UCSD-AML1 (cell line): ENCODE data around the gene ZBTB3.
"Not testable (repeated sequence)": the region's sequence is repeated elsewhere in the genome, so short reads cannot be mapped to it uniquely, and the experiment has no call there.

Source experiments
- DNase-seq: peaks from one replicate; lab custom pipeline; 2025; ENCODE audit not compliant: unreplicated experiment; lab: John Stamatoyannopoulos, UW

ZBTB3 gene

DNA sequence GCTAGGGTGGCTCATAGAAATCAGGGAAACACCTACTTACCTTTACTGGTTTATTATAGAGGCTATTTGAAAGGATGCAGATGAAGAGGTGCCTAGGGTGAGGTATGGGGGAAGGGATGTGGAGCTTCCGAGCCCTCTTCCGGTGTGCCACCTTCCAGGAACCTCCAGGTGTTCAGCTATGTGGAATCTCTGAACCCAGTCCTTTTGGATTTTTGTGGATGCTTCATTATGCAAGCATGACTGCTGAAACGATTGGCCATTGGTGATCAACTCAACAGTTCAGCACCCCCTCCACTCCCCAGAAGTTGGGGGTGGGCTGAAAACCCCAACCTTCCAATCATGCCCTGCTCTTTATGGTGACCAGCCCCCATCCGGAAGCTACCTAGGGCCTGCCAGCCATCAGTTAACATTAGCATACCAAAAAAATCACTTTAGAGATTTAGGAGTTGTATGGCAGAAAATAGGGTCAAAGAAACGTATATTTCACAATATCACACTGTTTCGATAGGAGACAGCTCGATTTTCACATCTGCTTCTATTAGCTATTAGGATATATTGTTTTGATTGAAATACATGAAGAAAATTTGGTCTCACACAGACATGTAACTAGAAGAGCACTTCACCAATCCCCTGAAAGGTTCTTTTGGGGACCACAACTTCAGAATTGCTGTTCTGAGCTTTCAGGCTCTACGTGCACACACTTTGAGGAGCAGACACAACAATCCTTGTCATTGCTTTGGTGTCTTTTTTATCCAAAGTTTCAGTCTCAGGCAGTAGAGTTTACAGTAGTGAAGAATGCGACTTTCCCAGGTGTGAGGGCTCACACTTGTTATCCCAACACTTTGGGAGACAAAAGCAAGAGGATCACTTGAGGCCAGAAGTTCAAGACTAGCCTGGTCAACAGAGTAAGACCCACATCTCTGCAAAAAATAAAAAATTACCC lies 4.2 kb upstream of the ZBTB3 start:
- DNase-seq = no peak

DNA sequence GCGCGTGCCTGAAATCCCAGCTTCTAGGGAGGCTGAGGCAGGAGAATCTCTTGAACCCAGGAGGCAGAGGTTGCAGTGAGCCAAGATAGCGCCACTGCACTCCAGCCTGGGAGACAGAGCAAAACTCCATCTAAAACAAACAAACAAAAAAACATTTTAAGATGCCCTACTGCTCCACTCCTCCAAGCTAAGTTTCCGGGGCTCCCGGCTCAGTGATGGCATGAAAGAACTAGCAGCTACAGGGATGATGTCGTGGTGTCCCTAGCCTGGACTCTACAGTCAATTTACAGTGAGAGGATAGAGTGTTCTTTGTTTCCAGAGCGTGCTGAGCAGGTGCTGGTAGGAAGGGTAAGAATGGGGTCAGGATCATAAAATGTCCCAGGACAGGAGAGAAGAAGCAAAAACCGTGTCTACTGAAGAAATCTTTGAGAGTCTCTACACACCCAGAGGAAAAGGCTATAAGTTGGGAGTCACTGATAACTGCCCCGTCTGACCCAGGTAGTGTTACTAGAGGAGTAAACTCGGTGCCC lies 1.2 kb upstream of the ZBTB3 start:
- DNase-seq = no peak

DNA sequence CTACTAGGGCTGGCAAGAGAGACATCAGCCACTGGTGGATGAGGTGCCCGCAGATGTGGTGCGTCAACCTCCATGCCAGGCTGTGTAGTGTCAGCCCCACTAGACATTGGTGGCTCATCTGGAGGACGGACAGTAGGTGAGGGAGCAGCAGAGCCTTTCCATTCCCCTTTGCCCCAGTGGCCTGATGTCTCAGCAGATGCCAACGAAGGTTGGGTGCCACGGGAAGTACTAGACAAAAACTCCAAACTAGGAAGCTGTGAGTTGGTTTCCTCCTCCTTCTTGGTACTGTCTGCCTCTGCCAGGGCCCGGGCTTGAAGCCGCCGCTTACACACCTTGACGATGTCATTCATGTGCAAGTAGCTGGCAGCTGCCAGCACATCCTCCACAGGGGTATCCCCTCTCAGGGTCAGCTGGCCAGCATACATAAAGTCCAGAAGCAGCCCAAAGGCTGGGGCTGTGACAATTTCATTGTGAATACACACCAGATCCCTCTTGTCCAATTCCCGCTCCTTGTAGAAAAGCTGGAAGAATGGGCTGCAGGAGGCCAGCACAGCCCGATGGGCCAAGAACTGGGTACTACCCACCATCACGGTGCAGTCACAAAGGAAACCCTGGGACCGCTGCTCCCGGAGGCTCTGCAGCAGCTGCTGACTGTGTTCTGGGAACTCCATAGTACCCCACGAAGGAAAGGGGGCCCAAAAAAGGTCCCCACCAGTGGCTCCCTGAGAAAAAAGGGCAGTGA lies 795 bp downstream of the ZBTB3 start:
- no peak for DNase-seq

DNA sequence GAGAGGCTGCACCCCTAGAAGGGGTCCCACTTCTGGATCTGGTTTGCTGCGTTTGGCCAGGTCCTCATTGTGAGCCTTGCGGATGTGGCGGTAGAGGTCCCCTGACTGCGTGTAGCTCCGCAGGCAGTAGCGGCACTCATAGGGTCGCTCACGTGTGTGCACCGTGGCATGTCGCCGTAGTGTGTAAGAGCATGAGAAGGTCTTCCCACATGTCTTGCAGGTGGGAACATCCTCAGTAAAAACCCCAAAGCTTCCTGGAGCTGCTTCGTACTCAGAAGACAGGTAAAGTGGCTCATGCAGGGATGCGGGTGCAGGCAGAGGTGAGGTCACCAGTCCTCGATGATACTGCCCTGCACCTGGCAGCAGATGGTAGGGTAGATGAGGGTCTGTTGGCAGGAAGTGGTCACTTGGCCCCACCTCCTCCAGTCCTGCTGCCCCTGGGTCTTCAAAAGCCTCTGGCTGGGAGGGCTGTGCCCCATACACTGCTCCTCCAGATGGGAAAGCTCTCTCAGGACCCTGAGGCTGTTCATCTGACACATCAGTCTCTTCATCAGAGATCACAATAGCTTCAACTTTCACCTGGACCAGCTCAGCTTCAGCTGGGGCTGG lies 1.7 kb downstream of the ZBTB3 start:
- no peak for DNase-seq

DNA sequence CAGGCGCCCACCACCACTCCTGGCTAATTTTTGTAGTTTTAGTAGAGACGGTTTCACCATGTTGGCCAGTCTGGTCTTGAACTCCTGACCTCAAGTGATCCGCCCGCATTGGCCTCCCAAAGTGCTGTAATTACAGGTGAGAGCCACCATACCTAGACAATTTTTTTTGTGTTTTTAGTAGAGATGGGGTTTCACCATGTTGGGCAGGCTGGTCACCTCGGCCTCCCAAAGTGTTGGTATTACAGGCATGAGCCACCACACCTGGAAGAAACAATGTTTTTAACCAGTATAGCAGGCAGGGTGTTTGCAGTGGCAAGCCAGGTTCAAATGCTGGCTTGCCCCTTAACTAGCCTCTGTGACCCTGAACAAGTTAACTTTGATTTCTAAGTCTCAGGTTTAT lies 4.0 kb downstream of the ZBTB3 start:
- DNase-seq = not testable (repeated sequence)

DNA sequence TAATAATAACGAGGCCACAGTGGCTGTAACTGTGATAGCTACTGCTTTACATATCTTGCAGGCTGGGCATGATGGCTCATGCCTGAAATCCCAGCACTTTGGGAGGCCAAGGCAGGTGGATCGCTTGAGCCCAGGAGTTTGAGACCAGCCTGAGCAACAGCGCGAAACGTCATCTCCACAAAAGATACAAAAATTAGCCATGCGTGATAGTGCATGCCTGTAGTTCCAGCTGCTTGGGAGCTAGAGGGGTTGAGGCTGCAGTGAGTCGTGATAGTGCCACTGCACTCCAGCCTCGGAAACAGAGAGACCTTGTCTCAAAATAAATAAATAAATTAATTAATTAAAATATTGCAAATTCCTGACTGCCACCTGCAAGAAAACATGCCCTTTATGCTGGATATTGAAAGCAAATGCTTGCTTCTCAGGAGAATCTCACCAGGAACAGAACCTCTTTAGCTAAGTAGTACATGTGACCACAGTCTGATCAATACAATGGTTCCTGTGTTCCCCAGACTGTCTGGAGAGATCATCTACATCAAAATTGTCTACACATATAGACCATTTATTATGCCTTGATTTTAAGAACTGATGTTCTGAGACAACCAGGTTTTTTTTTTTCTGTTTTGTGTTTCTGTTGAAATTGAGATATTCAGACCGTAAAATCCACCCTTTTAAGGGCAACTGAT lies 6.3 kb downstream of the ZBTB3 start:
- no peak for DNase-seq

DNA sequence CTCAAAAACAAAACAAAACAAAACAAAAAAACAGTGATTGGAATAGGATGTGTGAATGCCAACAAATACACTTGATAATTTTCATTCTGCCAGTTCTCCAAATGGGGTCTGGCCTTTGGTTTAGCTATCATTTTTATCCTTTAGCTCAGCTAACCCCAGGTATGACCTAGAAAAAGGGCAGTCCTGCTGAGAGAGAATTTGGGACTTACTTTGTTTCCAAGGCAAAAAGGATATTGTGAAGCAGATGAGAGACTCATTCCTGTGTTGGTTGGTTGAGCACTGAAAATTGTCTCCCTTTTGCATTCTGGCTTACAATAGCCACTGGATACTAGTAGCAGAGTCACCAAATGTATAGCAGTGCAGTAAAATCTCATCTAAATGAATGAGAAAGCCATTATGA lies 16.8 kb downstream of the ZBTB3 start:
- no peak for DNase-seq

DNA sequence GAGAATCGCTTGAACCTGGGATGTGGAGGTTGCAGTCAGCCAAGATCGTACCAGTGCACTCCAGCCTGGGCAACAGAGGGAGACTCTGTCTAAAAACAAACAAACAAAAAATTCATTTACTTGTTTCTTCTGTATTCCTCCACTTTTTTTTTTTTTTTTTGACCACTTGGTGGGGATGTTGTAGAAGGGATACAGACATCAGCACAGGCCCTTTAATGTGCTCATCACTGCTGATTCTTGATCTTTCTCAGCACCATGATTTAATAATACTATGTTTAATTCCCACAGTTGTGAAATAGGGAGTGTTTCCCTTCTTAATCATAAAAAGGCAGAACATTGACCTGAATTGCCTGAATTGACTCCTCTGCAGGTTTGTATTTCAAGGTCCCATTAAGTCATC lies 21.1 kb downstream of the ZBTB3 start:
- no peak for DNase-seq

DNA sequence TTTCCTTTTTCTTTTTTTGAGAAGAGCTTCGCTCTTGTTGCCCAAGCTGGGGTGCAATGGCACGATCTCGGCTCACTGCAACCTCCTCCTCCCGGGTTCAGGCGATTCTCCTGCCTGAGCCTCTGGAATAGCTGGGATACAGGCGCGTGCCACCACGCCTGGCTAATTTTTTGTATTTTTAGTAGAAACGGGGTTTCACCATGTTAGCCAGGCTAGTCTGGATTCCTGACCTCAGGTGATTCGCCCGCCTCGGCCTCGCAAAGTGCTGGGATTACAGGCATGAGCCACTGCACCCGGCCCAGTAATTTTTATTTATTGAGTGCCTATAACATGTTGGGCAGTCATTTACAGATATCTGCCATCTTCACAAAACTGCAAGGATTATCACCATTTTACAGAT lies 23.9 kb downstream of the ZBTB3 start:
- not testable (repeated sequence) for DNase-seq

DNA sequence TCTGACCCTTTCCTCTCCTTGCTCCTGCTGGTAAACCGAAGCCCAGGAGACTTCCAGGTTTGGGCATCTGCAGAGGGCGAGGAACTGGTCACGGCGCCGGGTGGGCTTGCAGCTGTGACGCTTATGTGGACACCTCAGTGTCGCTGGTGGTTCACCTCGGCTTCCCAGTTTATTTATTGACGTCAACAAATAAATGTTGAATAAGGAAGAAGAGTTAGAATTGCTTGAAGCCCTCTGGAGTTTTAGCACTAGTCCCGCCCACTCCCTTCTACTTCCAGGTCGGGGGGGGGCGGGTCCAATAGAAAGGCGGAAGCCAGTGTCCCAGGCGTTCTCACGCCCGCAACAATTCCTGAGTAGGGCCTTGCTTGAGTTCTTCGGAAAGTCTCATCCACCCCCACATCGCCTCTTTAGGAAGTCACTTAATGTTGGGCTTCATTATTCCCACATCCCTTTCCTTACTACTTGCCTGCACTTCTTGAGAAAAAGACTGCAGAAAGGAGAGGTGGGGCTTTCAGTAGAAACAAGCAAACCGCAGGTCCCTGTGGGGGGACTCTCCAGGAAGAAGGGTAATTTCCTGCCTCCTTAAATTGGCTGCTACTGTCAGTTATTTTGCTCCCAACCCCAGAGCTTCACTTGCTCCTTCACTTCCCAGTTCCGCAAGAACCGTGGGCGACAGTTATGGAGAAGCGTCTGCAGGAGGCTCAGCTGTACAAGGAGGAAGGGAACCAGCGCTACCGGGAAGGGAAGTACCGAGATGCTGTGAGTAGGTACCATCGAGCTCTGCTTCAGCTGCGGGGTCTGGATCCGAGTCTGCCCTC lies 25.6 kb downstream of the ZBTB3 start, which contains the start of gene TTC9C:
TTC9C (plus strand) TSS at position 316 of the 818 bp plus-strand sequence; CDS start at position 679, 363 bp downstream.
- DNase-seq = peak; percentile 83

DNA sequence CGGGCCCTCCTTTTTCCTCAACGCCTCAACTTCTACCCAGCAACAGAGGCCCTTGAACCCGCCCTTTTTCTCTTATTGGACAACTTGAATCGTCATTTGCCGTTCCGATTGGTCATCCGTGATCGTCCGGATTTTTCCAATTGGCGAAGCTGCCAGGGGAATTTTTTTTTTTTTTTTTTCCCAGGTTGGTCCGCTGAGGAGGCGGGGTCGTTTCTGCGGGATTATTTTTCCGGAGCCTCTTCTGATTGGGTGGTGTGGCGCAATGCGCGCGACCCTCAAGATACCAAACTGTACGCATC lies 26.1 kb downstream of the ZBTB3 start:
- peak; percentile 87 for DNase-seq

DNA sequence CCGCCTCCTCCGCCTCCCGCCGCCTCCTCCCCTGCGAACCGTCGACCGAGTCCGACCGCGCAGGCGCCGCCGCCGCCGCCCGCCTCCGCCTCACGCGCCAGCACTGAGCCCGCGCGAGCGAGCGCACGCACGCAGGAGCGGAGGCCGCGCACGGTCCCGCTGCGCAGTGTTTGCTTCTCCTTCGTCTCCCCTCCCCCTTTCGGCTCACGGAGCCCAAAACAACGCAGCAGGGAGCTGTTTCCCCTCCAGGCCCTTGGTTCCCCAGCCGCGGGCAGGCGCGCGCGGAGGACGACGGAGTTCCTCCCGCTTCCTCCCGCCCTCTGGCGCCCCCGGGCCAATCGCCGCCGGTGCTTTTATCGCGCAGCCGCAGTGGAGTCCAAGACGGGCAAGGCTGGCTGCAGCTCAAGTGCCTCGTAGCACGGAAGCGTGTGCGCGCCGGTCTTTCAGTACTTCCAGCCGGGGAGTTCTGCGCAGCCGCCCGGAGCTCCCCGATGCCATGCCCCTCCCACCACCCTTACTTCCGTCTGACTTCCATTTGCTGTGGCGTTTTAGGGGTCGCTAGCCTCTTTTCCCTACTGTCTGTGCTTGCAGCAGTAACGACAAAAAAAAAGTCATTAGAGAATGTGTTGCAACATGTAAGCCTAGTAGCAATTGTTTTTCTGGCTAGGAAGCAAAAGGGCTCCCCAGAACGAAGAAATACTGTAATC lies 26.6 kb downstream of the ZBTB3 start, which contains the start of gene HNRNPUL2:
HNRNPUL2 (minus strand) TSS at position 293 of the 707 bp plus-strand sequence. CDS start 301 bp downstream, outside the sequence.
- peak; percentile 99 for DNase-seq

DNA sequence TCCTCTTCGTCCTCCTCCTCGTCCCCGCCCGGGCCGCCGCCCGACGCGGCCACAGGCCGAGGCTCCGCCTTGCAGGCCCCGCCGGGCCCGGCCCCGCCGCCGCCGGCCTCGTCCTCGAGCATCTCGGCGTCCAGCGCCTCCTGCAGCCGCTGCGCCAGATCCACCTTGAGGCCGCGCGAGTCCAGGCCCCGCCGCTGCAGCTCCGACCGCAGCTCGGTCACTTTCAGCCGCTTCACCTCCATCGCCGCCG lies 27.1 kb downstream of the ZBTB3 start:
- no peak for DNase-seq

DNA sequence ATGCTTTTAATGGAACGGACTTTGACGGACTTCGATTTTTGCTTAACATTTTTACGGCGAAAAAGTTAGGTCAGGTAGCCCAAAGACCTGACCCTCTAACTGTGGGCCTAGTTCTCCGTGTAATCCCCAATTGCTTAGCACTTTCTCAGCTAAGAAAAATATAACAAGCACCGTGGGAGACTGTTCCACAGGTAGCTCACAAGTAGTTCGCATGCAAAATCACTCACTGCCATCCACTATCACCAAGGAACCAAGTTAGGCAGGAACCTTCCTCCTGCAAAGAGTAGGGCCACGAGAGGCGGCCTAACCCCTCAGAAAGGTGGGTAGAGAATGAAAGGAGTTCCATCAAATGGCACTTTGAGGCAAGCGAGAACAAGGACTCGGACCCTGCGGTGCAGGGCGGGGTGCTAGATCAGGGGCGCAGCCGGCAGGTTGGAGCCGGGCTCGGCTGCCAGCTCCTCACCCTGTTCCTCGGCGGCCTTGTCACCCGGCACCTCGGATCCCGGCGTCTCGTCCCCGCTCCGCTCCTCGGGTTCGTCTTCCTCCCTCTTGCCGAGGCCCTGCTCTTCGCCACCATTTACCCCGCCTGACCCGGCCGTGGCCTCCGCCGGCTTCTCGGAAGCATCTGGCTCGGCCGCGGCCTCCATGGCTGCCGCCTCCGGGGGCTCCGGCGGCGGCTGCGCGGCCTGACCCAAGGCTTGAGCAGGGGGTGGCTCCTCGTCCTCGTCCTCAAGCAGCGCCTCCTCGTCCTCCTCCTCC lies 27.6 kb downstream of the ZBTB3 start:
- no peak for DNase-seq

DNA sequence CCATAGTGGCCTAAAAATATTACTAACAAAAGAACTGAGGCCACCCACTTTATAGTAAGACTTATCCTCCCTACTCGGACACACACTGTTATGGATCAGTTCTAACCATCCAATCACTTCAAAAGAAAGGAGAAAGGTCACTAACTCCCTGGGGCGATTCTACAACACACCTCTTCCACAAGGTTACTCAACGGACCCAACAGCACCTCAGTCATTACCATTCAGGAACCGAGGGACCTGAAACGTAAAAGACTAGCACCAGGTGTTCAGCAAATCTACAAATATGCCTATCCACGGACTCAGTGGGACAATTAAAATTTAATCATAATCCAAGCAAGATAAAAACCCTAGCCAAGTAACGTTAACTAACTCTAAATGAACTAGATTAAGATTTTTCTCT lies 28.3 kb downstream of the ZBTB3 start:
- no peak for DNase-seq

DNA sequence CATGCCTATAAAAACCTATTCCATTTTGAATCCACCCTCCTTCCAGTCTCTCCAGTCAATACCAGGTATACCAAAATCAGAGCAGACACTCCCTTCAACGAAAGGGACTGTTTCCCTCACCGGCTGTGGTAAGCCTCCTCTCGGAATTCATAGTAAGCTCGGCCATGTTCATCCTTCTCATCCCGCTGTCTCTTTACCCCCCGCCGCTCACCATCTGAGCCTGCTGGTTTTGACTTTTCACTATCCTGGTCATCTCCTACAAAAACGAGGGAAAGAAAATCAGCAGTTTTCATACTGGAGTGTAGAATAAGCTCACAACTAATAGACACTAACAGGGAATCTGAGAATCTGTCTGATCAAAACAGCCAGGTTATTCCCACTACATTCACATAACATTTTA lies 29.8 kb downstream of the ZBTB3 start:
- DNase-seq = no peak

DNA sequence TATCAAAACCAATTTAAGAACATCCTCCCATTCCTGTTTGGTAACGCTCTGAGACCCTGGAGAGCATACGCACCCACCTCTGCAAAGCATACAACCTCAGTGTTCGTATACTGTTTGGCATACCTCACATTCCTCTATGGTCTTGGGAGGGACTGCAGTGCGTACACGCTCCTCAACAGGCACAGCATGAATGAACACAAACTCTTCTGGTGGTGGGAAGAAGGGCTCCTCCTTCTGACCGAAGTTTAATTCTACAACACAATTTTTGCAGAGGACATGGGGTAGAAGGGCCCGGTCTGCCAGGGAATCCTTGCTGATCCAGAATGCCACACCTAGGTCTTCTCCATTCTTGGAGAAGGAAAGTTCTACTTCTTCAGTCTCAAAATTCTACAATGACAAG lies 32.0 kb downstream of the ZBTB3 start:
- DNase-seq = no peak

DNA sequence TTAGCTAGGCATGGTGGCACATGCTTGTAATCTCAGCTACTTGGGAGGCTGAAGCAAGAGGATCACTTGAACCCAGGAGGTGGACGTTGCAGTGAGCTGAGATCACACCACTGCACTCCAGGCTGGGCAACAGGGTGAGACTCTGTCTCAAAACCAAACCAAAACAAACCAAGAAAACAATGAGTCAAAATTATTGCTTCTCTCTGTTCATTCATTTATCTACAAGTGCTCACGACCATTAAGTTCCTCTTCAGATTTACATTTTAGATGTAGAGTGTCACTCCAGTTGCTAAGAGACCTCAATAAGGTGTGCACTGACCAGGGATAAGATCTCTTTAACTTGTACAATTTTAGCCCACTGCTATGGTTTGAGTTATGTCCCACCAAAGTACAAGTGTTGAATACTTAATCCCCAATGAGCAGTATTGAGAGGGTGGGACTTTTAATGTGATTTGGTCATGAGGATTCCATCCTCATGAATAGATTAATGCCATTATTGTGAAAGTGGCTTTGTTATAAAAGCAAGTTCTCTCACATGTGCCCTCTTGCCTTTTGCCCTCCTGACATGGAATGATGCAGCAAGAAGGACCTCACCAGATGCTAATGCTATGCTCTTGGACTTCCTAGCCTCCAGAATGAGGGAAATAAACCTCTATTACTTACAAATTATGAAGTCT lies 34.5 kb downstream of the ZBTB3 start:
- DNase-seq = no peak
